ENCODE measurements around the gene HS6ST1.
"Not testable (repeated sequence)": the region's sequence is repeated elsewhere in the genome, so short reads cannot be mapped to it uniquely, and the experiment has no call there.

HS6ST1 gene

GRCh38 chr2:128271911-128272600, 46.6 kb downstream of the HS6ST1 start:
- Histone ChIP-seq H3K9me3 (ENCODE audit: insufficient read depth, low read depth, low read length) (no peaks in the 10 kb centered on the region), H3K4me3 (ENCODE audit: low read length) (no peak overlapping the region), H3K4me1 (ENCODE audit: insufficient read depth, low read length) (no peaks in the 10 kb centered on the region), H3K27ac (ENCODE audit: low read length) (no peak overlapping the region), H3K27me3 (ENCODE audit: insufficient read depth, low read length) (no peaks in the 10 kb centered on the region; the same call in 1 of the 2 replicates), H3K36me3 (ENCODE audit: insufficient read depth, low read depth, low read length) (peaks cover 24% of the 10 kb centered on the region), H3K9ac (ENCODE audit: low read depth, low read length) (no peak overlapping the region)

GRCh38 chr2:128271597-128271910, 47.1 kb downstream of the HS6ST1 start:
- H3K4me1 ChIP-seq (ENCODE audit: insufficient read depth, low read length) = no peaks in the 10 kb centered on the region
- no peak overlapping the region for H3K9ac ChIP-seq (ENCODE audit: low read depth, low read length)
- H3K27me3 ChIP-seq (ENCODE audit: insufficient read depth, low read length) = no peaks in the 10 kb centered on the region; the same call in 1 of the 2 replicates
- peaks cover 24% of the 10 kb centered on the region for H3K36me3 ChIP-seq (ENCODE audit: insufficient read depth, low read depth, low read length)
- H3K9me3 ChIP-seq (ENCODE audit: insufficient read depth, low read depth, low read length) = no peaks in the 10 kb centered on the region
- H3K4me3 ChIP-seq (ENCODE audit: low read length) = no peak overlapping the region
- no peak overlapping the region for H3K27ac ChIP-seq (ENCODE audit: low read length)

- no peaks in the 10 kb centered on the region for H3K4me1 ChIP-seq (ENCODE audit: insufficient read depth, low read length)
- H3K4me3 ChIP-seq (ENCODE audit: low read length) = no peak overlapping the region
- H3K27me3 ChIP-seq (ENCODE audit: insufficient read depth, low read length) = no peaks in the 10 kb centered on the region; the same call in 1 of the 2 replicates
- peaks cover 22% of the 10 kb centered on the region for H3K36me3 ChIP-seq (ENCODE audit: insufficient read depth, low read depth, low read length)
- H3K27ac ChIP-seq (ENCODE audit: low read length) = no peak overlapping the region
- H3K9ac ChIP-seq (ENCODE audit: low read depth, low read length) = no peak overlapping the region
- no peaks in the 10 kb centered on the region for H3K9me3 ChIP-seq (ENCODE audit: insufficient read depth, low read depth, low read length)
Measured at GRCh38 chr2:128270672-128271596, 47.7 kb downstream of the HS6ST1 start.

GRCh38 chr2:128269990-128270671, 48.5 kb downstream of the HS6ST1 start:
- no peak overlapping the region for H3K4me3 ChIP-seq (ENCODE audit: low read length)
- no peak overlapping the region for H3K27ac ChIP-seq (ENCODE audit: low read length)
- H3K9me3 ChIP-seq (ENCODE audit: insufficient read depth, low read depth, low read length) = no peaks in the 10 kb centered on the region
- H3K27me3 ChIP-seq (ENCODE audit: insufficient read depth, low read length) = no peaks in the 10 kb centered on the region; the same call in 1 of the 2 replicates
- no peak overlapping the region for H3K9ac ChIP-seq (ENCODE audit: low read depth, low read length)
- H3K36me3 ChIP-seq (ENCODE audit: insufficient read depth, low read depth, low read length) = peaks cover 14% of the 10 kb centered on the region; the same call in 1 of the 2 replicates
- H3K4me1 ChIP-seq (ENCODE audit: insufficient read depth, low read length) = no peaks in the 10 kb centered on the region

GRCh38 chr2:128269063-128269989, 49.3 kb downstream of the HS6ST1 start:
- no peaks in the 10 kb centered on the region; the same call in 1 of the 2 replicates for H3K27me3 ChIP-seq (ENCODE audit: insufficient read depth, low read length)
- no peak overlapping the region for H3K9ac ChIP-seq (ENCODE audit: low read depth, low read length)
- no peaks in the 10 kb centered on the region for H3K4me1 ChIP-seq (ENCODE audit: insufficient read depth, low read length)
- no peak overlapping the region for H3K27ac ChIP-seq (ENCODE audit: low read length)
- H3K9me3 ChIP-seq (ENCODE audit: insufficient read depth, low read depth, low read length) = no peaks in the 10 kb centered on the region
- H3K4me3 ChIP-seq (ENCODE audit: low read length) = no peak overlapping the region
- H3K36me3 ChIP-seq (ENCODE audit: insufficient read depth, low read depth, low read length) = peaks cover 8% of the 10 kb centered on the region; the same call in 1 of the 2 replicates

GRCh38 chr2:128268611-128269010, 50.1 kb downstream of the HS6ST1 start:
- not testable (repeated sequence) for H3K36me3 ChIP-seq (ENCODE audit: insufficient read depth, low read depth, low read length); H3K4me3 ChIP-seq (ENCODE audit: low read length); H3K27ac ChIP-seq (ENCODE audit: low read length); H3K9me3 ChIP-seq (ENCODE audit: insufficient read depth, low read depth, low read length); H3K9ac ChIP-seq (ENCODE audit: low read depth, low read length); H3K4me1 ChIP-seq (ENCODE audit: insufficient read depth, low read length); H3K27me3 ChIP-seq (ENCODE audit: insufficient read depth, low read length)

GRCh38 chr2:128268145-128268544, 50.5 kb downstream of the HS6ST1 start:
- H3K27ac ChIP-seq (ENCODE audit: low read length); H3K27me3 ChIP-seq (ENCODE audit: insufficient read depth, low read length); H3K4me3 ChIP-seq (ENCODE audit: low read length); H3K4me1 ChIP-seq (ENCODE audit: insufficient read depth, low read length); H3K9me3 ChIP-seq (ENCODE audit: insufficient read depth, low read depth, low read length); H3K9ac ChIP-seq (ENCODE audit: low read depth, low read length); H3K36me3 ChIP-seq (ENCODE audit: insufficient read depth, low read depth, low read length): not testable (repeated sequence)

- H3K9me3 ChIP-seq (ENCODE audit: insufficient read depth, low read depth, low read length); H3K36me3 ChIP-seq (ENCODE audit: insufficient read depth, low read depth, low read length): not testable (repeated sequence)
Measured at GRCh38 chr2:128267649-128268048, 51.0 kb downstream of the HS6ST1 start.

GRCh38 chr2:128267197-128267596, 51.5 kb downstream of the HS6ST1 start:
- not testable (repeated sequence) for H3K4me3 ChIP-seq (ENCODE audit: low read length); H3K9me3 ChIP-seq (ENCODE audit: insufficient read depth, low read depth, low read length); H3K27ac ChIP-seq (ENCODE audit: low read length); H3K9ac ChIP-seq (ENCODE audit: low read depth, low read length); H3K36me3 ChIP-seq (ENCODE audit: insufficient read depth, low read depth, low read length); H3K4me1 ChIP-seq (ENCODE audit: insufficient read depth, low read length); H3K27me3 ChIP-seq (ENCODE audit: insufficient read depth, low read length)

More at GRCh38 chr2:128267649-128268048, 51.0 kb downstream of the HS6ST1 start:
- not testable (repeated sequence) for H3K9ac ChIP-seq (ENCODE audit: low read depth, low read length); H3K4me3 ChIP-seq (ENCODE audit: low read length); H3K4me1 ChIP-seq (ENCODE audit: insufficient read depth, low read length); H3K27me3 ChIP-seq (ENCODE audit: insufficient read depth, low read length); H3K27ac ChIP-seq (ENCODE audit: low read length)

- H3K9ac ChIP-seq (ENCODE audit: low read depth, low read length); H3K9me3 ChIP-seq (ENCODE audit: insufficient read depth, low read depth, low read length); H3K4me3 ChIP-seq (ENCODE audit: low read length); H3K4me1 ChIP-seq (ENCODE audit: insufficient read depth, low read length); H3K27ac ChIP-seq (ENCODE audit: low read length); H3K36me3 ChIP-seq (ENCODE audit: insufficient read depth, low read depth, low read length); H3K27me3 ChIP-seq (ENCODE audit: insufficient read depth, low read length): not testable (repeated sequence)
Measured at GRCh38 chr2:128266463-128266862, 52.2 kb downstream of the HS6ST1 start.

GRCh38 chr2:128265608-128265993, 53.1 kb downstream of the HS6ST1 start:
- H3K27ac ChIP-seq (ENCODE audit: low read length); H3K36me3 ChIP-seq (ENCODE audit: insufficient read depth, low read depth, low read length); H3K9ac ChIP-seq (ENCODE audit: low read depth, low read length); H3K27me3 ChIP-seq (ENCODE audit: insufficient read depth, low read length); H3K9me3 ChIP-seq (ENCODE audit: insufficient read depth, low read depth, low read length); H3K4me3 ChIP-seq (ENCODE audit: low read length): not testable (repeated sequence)
- H3K4me1 ChIP-seq (ENCODE audit: insufficient read depth, low read length) = peaks cover 11% of the 10 kb centered on the region; the same call in 1 of the 2 replicates

Data from iPS-20b (cell line).